ENCODE measurements around the gene ABCA3. TPM values are rescaled to one million over a fixed set of nuclear protein-coding genes. Genes with fewer than 3 reads are reported as not detected.
"Not testable (repeated sequence)": the region's sequence is repeated elsewhere in the genome, so short reads cannot be mapped to it uniquely, and the experiment has no call there.

ABCA3 gene
- total RNA-seq, 1 experiment from 2014 or later, result 9.0 TPM

- no peaks in the 10 kb centered on the region for H3K4me1 ChIP-seq (ENCODE audit: insufficient read depth, low read length, poor library complexity, severe bottlenecking)
- DNase-seq (ENCODE audit: low spot score), result no peak
- intact Hi-C loops (cut with micrococcal nuclease; ENCODE audit: unreplicated experiment), result no loop called here
- POLR2A ChIA-PET (ENCODE audit: low non-redundant PET), result no interaction called here
- H3K9me3 ChIP-seq (ENCODE audit: low read depth, low read length, poor library complexity, severe bottlenecking), result no peaks in the 10 kb centered on the region
- H3K36me3 ChIP-seq (ENCODE audit: insufficient read depth, low read length, poor library complexity, severe bottlenecking), result no peaks in the 10 kb centered on the region
- no peak for TF ChIP-seq EZH2 (IDR thresholded peaks at IDR 0.05; ENCODE audit: borderline replicate concordance, low read depth, low read length, poor library complexity, severe bottlenecking)
- TF ChIP-seq, protein P1, sequence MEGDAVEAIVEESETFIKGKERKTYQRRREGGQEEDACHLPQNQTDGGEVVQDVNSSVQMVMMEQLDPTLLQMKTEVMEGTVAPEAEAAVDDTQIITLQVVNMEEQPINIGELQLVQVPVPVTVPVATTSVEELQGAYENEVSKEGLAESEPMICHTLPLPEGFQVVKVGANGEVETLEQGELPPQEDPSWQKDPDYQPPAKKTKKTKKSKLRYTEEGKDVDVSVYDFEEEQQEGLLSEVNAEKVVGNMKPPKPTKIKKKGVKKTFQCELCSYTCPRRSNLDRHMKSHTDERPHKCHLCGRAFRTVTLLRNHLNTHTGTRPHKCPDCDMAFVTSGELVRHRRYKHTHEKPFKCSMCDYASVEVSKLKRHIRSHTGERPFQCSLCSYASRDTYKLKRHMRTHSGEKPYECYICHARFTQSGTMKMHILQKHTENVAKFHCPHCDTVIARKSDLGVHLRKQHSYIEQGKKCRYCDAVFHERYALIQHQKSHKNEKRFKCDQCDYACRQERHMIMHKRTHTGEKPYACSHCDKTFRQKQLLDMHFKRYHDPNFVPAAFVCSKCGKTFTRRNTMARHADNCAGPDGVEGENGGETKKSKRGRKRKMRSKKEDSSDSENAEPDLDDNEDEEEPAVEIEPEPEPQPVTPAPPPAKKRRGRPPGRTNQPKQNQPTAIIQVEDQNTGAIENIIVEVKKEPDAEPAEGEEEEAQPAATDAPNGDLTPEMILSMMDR (conservative IDR thresholded peaks at IDR 0.05; ENCODE audit: low read depth, low read length), result no peak
- no peak overlapping the region for H3K4me3 ChIP-seq (ENCODE audit: low read depth, low read length, poor library complexity, severe bottlenecking)
- no peaks in the 10 kb centered on the region for H3K27me3 ChIP-seq (replicated peaks; ENCODE audit: insufficient read depth, low read depth, low read length, poor library complexity)
- no TSS peak for BruUV-seq (replicated peaks)
- H3K27ac ChIP-seq (ENCODE audit: low read depth, low read length, poor library complexity, severe bottlenecking), result no peak overlapping the region
- CTCF ChIA-PET, result interaction anchor here (0.8 kb wide), 1 partner anchor 18 kb away, joined by 10 read pairs; no protein-coding TSS in a partner anchor
Observed at GRCh38 chr16:2386990-2387389, 46.5 kb upstream of the ABCA3 start.

DNA sequence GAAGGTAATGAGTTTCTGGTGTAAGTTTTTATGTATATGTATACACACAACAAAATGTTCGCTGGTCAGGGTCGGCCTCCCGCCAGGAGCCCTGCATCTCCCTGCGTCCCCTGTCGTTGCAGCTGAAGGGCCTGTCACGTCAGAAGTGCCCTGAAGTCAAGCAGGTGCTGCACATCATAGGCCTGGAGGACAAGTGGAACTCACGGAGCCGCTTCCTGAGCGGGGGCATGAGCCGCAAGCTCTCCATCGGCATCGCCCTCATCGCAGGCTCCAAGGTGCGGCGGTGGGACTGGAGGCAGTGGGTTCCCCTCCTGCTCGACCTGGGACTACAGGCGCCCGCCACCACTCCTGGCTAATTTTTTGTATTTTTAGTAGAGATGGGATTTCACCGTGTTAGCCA, 45.5 kb upstream of the ABCA3 start:
- H3K4me3 ChIP-seq (ENCODE audit: low read depth, low read length, poor library complexity, severe bottlenecking); H3K36me3 ChIP-seq (ENCODE audit: insufficient read depth, low read length, poor library complexity, severe bottlenecking); H3K27ac ChIP-seq (ENCODE audit: low read depth, low read length, poor library complexity, severe bottlenecking); CTCF ChIA-PET; H3K27me3 ChIP-seq (replicated peaks; ENCODE audit: insufficient read depth, low read depth, low read length, poor library complexity); POLR2A ChIA-PET (ENCODE audit: low non-redundant PET); H3K4me1 ChIP-seq (ENCODE audit: insufficient read depth, low read length, poor library complexity, severe bottlenecking); DNase-seq (ENCODE audit: low spot score); intact Hi-C loops (cut with micrococcal nuclease; ENCODE audit: unreplicated experiment); BruUV-seq (replicated peaks); H3K9me3 ChIP-seq (ENCODE audit: low read depth, low read length, poor library complexity, severe bottlenecking): not testable (repeated sequence)

GRCh38 chr16:2385190-2385836, 44.8 kb upstream of the ABCA3 start:
- H3K27ac ChIP-seq (ENCODE audit: low read depth, low read length, poor library complexity, severe bottlenecking), result no peak overlapping the region
- no peak overlapping the region for H3K4me3 ChIP-seq (ENCODE audit: low read depth, low read length, poor library complexity, severe bottlenecking)
- no peaks in the 10 kb centered on the region for H3K27me3 ChIP-seq (replicated peaks; ENCODE audit: insufficient read depth, low read depth, low read length, poor library complexity)
- CTCF ChIA-PET, result no interaction called here
- no peak for DNase-seq (ENCODE audit: low spot score)
- H3K36me3 ChIP-seq (ENCODE audit: insufficient read depth, low read length, poor library complexity, severe bottlenecking), result no peaks in the 10 kb centered on the region
- H3K4me1 ChIP-seq (ENCODE audit: insufficient read depth, low read length, poor library complexity, severe bottlenecking), result no peaks in the 10 kb centered on the region
- TF ChIP-seq, protein P1 (conservative IDR thresholded peaks at IDR 0.05; ENCODE audit: low read depth, low read length), result no peak
- no peak for TF ChIP-seq EZH2 (IDR thresholded peaks at IDR 0.05; ENCODE audit: borderline replicate concordance, low read depth, low read length, poor library complexity, severe bottlenecking)
- H3K9me3 ChIP-seq (ENCODE audit: low read depth, low read length, poor library complexity, severe bottlenecking), result no peaks in the 10 kb centered on the region
- intact Hi-C loops (cut with micrococcal nuclease; ENCODE audit: unreplicated experiment), result no loop called here
- POLR2A ChIA-PET (ENCODE audit: low non-redundant PET), result no interaction called here
- BruUV-seq (replicated peaks), result no TSS peak

- Histone ChIP-seq H3K4me3 (ENCODE audit: low read depth, low read length, poor library complexity, severe bottlenecking) (no peak overlapping the region), H3K9me3 (ENCODE audit: low read depth, low read length, poor library complexity, severe bottlenecking) (no peaks in the 10 kb centered on the region), H3K27me3 (replicated peaks; ENCODE audit: insufficient read depth, low read depth, low read length, poor library complexity) (no peaks in the 10 kb centered on the region), H3K4me1 (ENCODE audit: insufficient read depth, low read length, poor library complexity, severe bottlenecking) (no peaks in the 10 kb centered on the region), H3K27ac (ENCODE audit: low read depth, low read length, poor library complexity, severe bottlenecking) (no peak overlapping the region), H3K36me3 (ENCODE audit: insufficient read depth, low read length, poor library complexity, severe bottlenecking) (no peaks in the 10 kb centered on the region)
- POLR2A ChIA-PET (ENCODE audit: low non-redundant PET), result no interaction called here
- CTCF ChIA-PET, result no interaction called here
- no peak for DNase-seq (ENCODE audit: low spot score)
- no TSS peak for BruUV-seq (replicated peaks)
- intact Hi-C loops (cut with micrococcal nuclease; ENCODE audit: unreplicated experiment), result no loop called here
- TF ChIP-seq, protein P1 (conservative IDR thresholded peaks at IDR 0.05; ENCODE audit: low read depth, low read length), result no peak
- TF ChIP-seq EZH2 (IDR thresholded peaks at IDR 0.05; ENCODE audit: borderline replicate concordance, low read depth, low read length, poor library complexity, severe bottlenecking), result no peak
Observed at GRCh38 chr16:2384426-2384825, 43.9 kb upstream of the ABCA3 start.
